ENCODE results near the gene DPF1. TPM values are rescaled to one million over a fixed set of nuclear protein-coding genes. Genes with fewer than 3 reads are reported as not detected.
A peak's percentile ranks its signal among the peaks of the same experiment; 100 is the strongest.
"Not testable (repeated sequence)": the region's sequence is repeated elsewhere in the genome, so short reads cannot be mapped to it uniquely, and the experiment has no call there.

DPF1 gene
- total RNA-seq, 1 donor from 2014 or later = not detected

- DNase-seq (ENCODE audit: low spot score) = peak; percentile 65
These were observed 27.0 kb upstream of the DPF1 start for GRCh38 chr19:38250821-38251563.

DNA sequence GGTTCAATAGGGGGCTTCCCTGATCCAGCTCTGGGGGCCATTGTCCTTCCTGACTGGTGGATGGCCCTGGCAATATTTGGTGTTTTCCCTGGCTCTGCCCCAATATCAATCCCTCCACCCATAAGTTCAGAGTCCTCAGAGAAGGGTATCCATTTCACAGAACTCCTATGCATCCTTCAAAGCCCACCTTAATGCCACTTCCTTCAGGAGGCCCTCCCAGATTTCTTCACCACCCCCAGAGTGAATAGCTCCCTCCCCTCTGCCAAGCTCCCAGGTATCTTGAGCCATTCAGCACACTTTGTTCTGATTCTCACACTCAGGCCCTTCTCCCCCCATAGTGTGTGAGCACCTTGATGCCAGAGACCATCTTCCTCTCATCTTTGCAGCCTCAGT, 26.4 kb upstream of the DPF1 start:
- ATAC-seq = no peak

More at GRCh38 chr19:38250821-38251563, 27.0 kb upstream of the DPF1 start:
- peak; percentile 90 for ATAC-seq

GRCh38 chr19:38248421-38248820, 24.4 kb upstream of the DPF1 start:
- ATAC-seq = no peak
- no peak for DNase-seq (ENCODE audit: low spot score)

More for the DNA sequence above, 26.4 kb upstream of the DPF1 start:
- no peak for DNase-seq (ENCODE audit: low spot score)

- ATAC-seq (no peak), DNase-seq (ENCODE audit: low spot score) (no peak)
These were observed 23.8 kb upstream of the DPF1 start for GRCh38 chr19:38247734-38248268.

- ATAC-seq = no peak
- no peak for DNase-seq (ENCODE audit: low spot score)
These were observed 23.1 kb upstream of the DPF1 start for GRCh38 chr19:38247126-38247525.

DNA sequence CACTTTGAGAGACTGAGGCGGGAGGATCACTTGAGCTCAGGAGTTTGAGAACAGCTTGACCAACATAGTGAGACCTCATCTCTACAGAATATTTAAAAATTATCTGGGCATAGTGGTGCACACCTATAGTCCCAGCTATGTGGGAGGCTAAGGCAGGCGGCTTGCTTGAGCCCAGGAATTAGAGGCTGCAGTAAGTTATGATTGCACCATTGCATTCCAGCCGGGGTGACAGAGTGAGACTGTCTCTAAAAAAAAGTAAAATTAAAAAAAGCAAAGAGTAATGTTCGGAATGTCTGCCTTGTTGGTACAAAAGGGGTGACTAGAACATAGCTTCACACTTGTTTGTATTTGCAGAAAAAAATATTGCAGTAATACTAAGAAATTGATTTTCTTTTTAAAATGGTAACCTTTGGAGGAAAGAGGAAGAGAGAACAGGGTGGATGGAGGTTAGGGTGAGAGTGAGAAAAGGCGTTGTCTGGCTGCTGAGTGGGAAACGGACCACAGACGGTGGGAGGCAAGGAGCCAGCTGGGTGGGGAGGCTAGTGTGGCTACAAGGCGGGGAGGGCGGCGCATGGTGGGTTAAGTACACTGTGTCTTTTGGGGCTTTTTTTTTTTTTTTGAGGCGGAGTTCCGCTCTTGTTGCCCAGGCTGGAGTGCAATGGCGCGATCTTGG, 21.9 kb upstream of the DPF1 start:
- no peak for DNase-seq (ENCODE audit: low spot score)
- no peak for ATAC-seq

DNA sequence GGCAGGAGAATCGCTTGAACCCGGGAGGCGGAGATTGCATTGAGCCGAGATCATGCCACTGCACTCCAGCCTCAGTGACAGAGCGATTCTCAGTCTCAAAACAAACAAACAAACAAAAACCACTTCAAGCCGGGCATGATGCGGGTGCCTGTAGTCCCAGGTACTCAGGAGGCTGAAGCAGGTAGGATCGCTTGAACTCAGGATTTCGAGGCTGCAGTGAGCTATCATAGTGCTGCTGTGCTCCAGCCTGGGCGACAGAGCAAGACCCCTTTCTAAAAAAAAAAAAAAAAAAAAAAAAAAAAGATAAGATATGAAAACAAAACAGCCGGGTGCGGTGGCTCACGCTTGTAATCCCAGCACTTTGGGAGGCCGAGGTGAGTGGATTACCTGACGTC, 19.3 kb upstream of the DPF1 start:
- DNase-seq (ENCODE audit: low spot score) = no peak
- ATAC-seq = no peak

DNA sequence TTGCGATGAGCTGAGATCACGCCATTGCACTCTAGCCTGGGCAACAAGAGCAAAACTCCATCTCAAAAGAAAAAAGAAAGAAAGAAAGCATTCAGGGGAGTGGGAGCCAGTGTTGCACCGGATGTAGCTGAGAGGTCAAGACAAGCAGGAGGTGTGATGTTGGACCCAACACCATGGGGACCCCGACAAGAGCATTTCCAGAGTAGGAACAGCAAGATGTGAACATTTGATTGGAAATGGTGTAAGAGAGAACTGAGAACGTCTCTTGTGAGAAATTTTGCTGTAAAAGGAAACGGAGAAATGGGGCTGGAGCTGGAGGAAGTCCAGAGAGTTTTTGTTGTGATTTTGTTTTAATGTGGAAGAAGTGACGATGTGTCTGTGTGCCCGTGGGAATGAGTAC, 15.8 kb upstream of the DPF1 start:
- no peak for ATAC-seq
- no peak for DNase-seq (ENCODE audit: low spot score)

DNA sequence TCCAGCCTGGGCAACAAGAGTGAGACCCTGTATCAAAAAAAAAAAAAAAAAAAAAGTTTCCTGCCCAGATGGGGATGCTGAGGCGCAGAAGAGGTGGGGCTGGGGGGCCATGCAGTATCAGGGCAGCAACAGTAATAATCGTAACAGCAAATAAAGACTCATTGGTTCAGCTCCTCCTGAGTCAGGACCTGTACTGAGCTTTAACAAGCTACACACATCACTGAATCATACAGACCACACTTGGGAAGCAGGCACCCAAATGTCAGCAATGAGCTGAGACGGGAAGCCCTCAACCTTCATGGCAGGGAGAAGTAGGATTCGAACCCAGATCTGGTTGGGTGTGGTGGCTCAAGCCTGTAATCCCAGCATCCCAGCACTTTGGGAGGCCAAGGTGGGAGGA, 10.6 kb upstream of the DPF1 start:
- DNase-seq (ENCODE audit: low spot score) (no peak), ATAC-seq (no peak)

- DNase-seq (ENCODE audit: low spot score) = peak; percentile 73
- peak; percentile 95 for ATAC-seq
These were observed 9.8 kb upstream of the DPF1 start for GRCh38 chr19:38233740-38234251.

GRCh38 chr19:38231918-38232317, 7.9 kb upstream of the DPF1 start:
- DNase-seq (ENCODE audit: low spot score) = no peak
- no peak for ATAC-seq

DNA sequence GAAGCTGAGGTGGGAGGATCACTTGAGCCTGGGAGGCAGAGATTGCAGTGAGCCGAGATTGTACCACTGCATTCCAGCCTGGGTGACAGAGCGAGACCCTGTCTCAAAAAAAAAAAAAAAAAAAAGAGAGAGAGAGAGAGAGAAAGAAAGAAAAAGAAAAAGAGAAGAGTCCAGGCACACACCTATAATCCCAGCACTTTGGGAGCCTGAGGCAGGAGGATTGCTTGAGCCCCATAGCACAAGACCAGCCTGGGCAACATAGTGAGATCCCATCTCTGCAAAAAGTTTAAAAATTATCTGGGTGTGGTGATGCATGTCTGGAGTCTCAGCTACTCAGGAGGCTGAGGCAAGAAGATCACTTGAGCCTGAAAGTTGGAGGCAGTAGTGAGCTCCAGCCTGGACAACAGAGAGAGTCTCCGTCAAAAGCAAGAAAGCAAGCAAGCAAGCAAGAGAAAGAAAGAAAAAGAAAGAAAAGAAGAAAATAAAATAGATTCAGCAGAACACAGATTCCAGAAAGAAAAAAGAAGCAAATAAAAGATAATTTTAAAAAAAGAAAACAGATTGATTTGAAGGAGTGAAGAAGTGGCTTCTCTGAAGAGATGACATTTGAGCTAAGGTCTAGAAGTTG, 6.6 kb upstream of the DPF1 start:
- ATAC-seq; DNase-seq (ENCODE audit: low spot score): not testable (repeated sequence)

- DNase-seq (ENCODE audit: low spot score) = no peak
- peak; percentile 20 for ATAC-seq
These were observed 5.6 kb upstream of the DPF1 start for GRCh38 chr19:38229585-38230073.

DNA sequence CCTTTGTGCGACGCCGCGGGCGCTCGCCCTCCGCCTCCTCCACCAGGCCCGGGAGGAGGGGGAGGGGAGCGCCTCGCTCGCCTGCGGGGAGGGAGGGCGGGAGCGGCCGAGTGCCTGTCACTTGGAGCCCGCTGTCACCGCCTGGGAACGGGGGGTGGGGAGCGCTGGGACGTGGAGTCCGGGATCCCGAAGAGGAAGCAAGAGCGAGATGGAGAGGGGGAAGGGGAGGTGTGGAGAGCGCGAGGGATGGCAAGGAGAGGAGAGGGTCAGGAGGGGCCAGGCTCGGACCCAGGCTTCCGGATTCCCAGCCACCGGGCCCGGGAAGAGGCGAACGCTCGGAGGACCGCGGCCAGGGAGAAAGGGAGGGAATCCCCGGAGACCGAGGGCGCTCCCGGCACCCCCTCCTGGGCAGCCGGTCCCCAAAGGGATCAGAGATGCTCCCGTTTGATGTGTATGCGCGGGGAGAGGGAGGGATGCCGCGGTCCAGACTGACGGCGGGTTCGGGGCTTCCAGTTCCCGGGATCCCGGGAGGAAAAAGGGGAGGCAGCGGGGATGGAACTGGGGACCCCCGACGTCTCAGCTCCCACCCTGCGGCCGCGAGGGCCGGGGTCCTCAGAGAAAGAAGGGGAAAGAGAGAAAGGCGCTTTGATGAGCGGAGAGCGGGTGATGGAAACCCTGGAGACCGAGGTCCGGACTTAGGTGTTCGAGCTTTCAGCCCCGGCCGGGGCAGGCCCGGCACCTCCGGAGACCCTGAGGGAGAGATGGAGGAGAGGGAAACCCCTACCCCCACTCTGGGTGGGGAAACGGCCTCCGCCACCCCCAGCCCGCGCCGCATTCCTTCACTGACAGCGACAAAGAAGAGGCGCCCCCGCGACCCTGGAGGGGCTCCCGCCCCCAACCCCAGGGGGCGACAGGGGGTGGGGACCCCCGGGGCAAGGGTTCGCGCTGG, 4.7 kb upstream of the DPF1 start:
- ATAC-seq = no peak
- DNase-seq (ENCODE audit: low spot score) = no peak

DNA sequence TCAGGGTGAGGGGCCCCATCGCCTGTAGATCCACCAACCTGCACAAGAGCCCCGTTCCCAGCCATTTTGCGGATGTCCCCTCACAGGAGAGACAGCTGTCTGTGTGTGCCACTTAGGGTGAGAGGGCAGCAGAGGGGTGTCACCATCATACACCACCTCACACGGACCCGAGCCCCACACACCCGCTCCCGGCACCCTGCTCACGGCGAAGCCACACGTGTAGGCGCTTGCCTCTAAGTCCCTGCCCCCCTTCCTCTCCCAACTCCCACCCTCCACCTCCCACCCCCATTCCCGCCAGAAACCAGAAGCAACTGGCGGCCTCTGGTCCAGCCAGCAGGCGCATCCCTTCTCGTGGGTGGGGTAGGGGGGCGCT, 4.0 kb upstream of the DPF1 start:
- ATAC-seq (no peak), DNase-seq (ENCODE audit: low spot score) (no peak)

DNA sequence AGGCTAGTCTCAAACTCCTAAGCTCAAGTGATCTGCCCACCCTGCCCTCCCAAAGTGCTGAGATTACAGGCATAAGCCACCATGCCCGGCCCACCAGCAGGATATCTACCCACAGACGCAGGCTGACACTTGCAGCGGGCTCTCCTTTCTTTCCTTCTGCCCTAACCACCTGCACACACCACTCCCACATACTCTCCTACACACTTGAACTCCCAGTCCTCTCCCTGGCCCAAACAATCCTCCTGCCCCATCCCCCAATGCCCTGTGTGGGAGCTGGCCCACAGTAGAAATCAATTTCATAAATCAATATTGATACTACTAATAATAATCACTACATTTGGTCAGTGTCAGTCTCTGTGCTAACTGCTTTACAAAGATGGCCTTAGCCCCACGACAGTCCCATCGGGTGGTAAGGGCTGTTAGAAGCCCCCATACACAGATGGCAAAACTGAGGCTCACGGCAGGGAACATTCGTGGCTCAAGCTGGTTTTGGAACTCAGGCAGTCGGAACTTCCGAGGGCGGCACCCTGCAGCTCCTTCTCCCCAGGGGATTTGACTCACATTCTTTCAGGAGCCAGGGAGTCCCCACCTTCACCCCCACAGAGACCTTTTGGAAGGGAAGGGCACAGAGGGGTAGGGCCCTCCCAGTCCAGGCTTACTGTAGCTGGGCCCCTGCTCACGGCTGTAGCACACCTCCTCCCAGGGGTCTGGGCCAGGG, 3.4 kb upstream of the DPF1 start:
- no peak for ATAC-seq

DNA sequence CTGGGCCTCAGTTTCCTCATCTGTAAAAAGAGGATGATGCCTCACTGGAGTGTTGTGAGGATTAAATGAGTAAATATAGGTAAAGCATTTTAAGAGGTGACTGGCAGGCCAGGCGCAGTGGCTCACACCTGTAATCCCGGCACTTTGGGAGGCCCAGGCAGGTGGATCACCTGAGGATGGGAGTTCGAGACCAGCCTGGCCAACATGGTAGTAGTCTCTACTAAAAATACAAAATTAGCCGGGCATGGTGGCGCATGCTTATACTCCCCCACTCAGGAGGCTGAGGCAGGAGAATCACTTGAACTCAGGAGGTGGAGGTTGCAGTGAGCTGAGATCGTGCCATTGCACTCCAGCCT, 819 bp upstream of the DPF1 start:
- not testable (repeated sequence) for ATAC-seq; DNase-seq (ENCODE audit: low spot score)

More for the DNA sequence above, 3.4 kb upstream of the DPF1 start:
- DNase-seq (ENCODE audit: low spot score) = no peak

DNA sequence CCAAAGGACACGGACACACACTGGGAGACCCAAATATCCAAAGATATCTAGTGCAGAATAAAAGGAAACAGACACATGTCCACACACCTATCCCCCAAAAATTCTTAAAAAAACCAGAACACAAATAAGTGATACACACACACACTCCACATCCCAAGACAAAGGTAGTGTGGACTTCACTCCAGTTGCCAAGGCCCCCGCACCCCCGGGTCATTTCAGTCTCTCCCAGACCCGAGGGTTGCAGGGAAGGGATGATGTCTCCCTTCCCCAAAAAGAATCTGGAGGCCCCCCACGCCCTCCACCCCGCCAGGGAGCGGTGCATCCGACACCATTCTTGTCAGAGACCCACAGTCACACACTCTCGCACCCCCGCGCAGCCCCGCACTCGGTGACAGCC, 407 bp downstream of the DPF1 start:
- DNase-seq (ENCODE audit: low spot score) = no peak
- ATAC-seq = no peak

DNA sequence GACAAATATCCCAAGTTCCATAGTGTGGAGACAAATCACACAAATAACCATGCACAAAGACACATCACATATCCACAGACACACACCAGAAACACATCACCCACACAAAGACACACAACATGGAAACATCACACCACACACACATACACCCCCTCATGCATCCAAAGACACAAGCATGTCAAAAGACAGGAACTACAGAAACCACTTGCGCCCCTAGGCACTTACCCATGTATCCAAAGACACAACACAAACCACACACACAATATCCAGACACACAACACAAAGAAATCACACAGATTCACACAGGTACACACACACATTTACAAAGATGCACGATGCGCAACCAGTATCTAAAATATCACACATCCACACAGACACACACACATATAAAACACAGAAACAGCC, 901 bp downstream of the DPF1 start:
- DNase-seq (ENCODE audit: low spot score) (no peak), ATAC-seq (no peak)

All from left lobe of liver (tissue), 2 donors.